Measurements from ENCODE around the gene TUBA8.

DNA sequence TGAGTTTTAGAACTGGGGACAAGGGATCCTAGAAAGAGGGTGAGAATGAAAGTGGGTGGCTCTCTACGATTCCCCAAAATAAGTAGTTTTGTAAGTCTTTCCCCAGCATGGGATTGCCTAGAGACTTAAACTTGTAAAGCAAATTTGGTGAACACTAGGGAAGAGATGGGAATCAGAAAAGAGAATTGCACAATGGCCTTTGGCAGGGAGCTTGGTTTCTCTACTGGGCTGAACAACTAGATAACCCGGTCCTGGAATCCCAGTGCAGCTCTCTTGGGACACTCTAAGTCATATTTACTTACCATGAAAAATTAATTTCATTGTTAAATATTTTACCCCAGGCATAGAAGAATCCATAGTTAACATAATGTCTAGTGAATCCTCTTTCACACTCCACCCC lies 22.8 kb downstream of the TUBA8 start:
- TF ChIP-seq, protein P1, sequence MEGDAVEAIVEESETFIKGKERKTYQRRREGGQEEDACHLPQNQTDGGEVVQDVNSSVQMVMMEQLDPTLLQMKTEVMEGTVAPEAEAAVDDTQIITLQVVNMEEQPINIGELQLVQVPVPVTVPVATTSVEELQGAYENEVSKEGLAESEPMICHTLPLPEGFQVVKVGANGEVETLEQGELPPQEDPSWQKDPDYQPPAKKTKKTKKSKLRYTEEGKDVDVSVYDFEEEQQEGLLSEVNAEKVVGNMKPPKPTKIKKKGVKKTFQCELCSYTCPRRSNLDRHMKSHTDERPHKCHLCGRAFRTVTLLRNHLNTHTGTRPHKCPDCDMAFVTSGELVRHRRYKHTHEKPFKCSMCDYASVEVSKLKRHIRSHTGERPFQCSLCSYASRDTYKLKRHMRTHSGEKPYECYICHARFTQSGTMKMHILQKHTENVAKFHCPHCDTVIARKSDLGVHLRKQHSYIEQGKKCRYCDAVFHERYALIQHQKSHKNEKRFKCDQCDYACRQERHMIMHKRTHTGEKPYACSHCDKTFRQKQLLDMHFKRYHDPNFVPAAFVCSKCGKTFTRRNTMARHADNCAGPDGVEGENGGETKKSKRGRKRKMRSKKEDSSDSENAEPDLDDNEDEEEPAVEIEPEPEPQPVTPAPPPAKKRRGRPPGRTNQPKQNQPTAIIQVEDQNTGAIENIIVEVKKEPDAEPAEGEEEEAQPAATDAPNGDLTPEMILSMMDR (IDR thresholded peaks at IDR 0.05) = no peak
- TF ChIP-seq POLR2A (IDR thresholded peaks at IDR 0.05) = no peak
- TF ChIP-seq EP300 (IDR thresholded peaks at IDR 0.05) = no peak
- TF ChIP-seq POLR2AphosphoS5 (IDR thresholded peaks at IDR 0.05) = no peak
